Ascending aorta (tissue), 2 donors: ENCODE measurements around the gene DNAJC6. TPM values are rescaled to one million over a fixed set of nuclear protein-coding genes. Genes with fewer than 3 reads are reported as not detected.

ENCODE experiments used
- DNase-seq, 2 donors: peaks; one replicate each; pipeline ENCODE4 v3.0.0-alpha.2; 2019; ENCODE audit warnings: low spot score in 2 of 2
- H3K27ac ChIP-seq, 2 donors: fragments of 200-600 bp; sonication (generic); one replicate each; pipeline ENCODE4 v1.5.1; 2016 to 2017; ENCODE audit warnings: mild to moderate bottlenecking in 1 of 2
- H3K27me3 ChIP-seq: fragments of 200-600 bp; sonication (generic); one replicate; pipeline ENCODE4 v1.5.1; 2017
- H3K36me3 ChIP-seq, 2 donors: fragments of 200-600 bp; sonication (generic); one replicate each; pipeline ENCODE4 v1.5.1; 2016
- H3K4me1 ChIP-seq, 2 donors: fragments of 200-600 bp; sonication (generic); one replicate each; pipeline ENCODE4 v1.5.1; 2016 to 2017; ENCODE audit warnings: mild to moderate bottlenecking in 1 of 2
- H3K4me3 ChIP-seq, 2 donors: fragments of 200-600 bp; sonication (generic); one replicate each; pipeline ENCODE4 v1.5.1; 2016 to 2017; ENCODE audit warnings: mild to moderate bottlenecking in 1 of 2
- H3K9me3 ChIP-seq, 2 donors: fragments of 200-600 bp; sonication (generic); one replicate each; pipeline ENCODE4 v1.5.1; 2016
- intact Hi-C: fragments of 100-400 bp; cut with DNase I; formaldehyde crosslinking; loops from one replicate; pipeline ENCODE4 v1.15.1; 2023
- total RNA-seq: library from RNA; depleted of rRNA; stranded (reverse); fragments of >200 nt; gene quantifications from one replicate; pipeline ENCODE4 v1.1.0, GENCODE V29; 2016
- TF ChIP-seq, protein P1 (sequence below), 3 experiments: fragments of 200-600 bp in 2 of 3; fragments of 450-650 bp in 1 of 3; sonication (generic) in 2 of 3; IDR thresholded peaks; one replicate each; pipeline ENCODE4 v1.5.1; 2016 to 2019; ENCODE audit warnings: antibody characterized with exemption in 3 of 3, mild to moderate bottlenecking in 1 of 3, moderate library complexity in 1 of 3

DNAJC6 gene
- total RNA-seq, 1 donor from 2014 or later: 0.21 TPM

DNA sequence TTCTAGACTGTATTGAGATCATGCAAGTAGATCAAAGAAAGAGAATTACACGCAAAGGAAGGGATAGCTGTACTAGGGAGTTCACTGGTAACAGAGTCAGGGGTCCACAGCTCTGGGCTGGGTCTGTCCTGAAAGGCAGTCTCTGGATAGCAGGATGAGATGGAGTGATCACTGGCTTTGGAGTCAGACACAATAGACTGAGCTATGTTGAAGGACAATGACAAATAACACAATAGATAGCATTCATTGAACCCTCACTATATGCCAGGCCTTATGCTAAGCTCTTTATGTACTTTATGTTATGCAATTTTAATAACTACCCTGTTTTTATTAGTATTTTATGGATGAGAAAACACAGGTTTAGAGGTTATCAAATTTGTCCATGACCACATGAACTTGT, 10.0 kb upstream of the DNAJC6 start:
- Histone ChIP-seq H3K27me3 (no peaks in the 10 kb centered on the region), H3K27ac (no peak overlapping the region), H3K36me3 (no peaks in the 10 kb centered on the region), H3K4me3 (no peak overlapping the region), H3K4me1 (no peaks in the 10 kb centered on the region), H3K9me3 (no peaks in the 10 kb centered on the region)
- TF ChIP-seq, protein P1, sequence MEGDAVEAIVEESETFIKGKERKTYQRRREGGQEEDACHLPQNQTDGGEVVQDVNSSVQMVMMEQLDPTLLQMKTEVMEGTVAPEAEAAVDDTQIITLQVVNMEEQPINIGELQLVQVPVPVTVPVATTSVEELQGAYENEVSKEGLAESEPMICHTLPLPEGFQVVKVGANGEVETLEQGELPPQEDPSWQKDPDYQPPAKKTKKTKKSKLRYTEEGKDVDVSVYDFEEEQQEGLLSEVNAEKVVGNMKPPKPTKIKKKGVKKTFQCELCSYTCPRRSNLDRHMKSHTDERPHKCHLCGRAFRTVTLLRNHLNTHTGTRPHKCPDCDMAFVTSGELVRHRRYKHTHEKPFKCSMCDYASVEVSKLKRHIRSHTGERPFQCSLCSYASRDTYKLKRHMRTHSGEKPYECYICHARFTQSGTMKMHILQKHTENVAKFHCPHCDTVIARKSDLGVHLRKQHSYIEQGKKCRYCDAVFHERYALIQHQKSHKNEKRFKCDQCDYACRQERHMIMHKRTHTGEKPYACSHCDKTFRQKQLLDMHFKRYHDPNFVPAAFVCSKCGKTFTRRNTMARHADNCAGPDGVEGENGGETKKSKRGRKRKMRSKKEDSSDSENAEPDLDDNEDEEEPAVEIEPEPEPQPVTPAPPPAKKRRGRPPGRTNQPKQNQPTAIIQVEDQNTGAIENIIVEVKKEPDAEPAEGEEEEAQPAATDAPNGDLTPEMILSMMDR (IDR thresholded peaks at IDR 0.05): no peak
- intact Hi-C loops: no loop called here
- DNase-seq: no peak

- peaks cover 2 to 11% of the 10 kb centered on the region in 2 donors for H3K4me1 ChIP-seq
- peak overlapping the region; percentile 46 to 58 for H3K4me3 ChIP-seq
- H3K9me3 ChIP-seq: no peaks in the 10 kb centered on the region
- TF ChIP-seq, protein P1 (IDR thresholded peaks at IDR 0.05): no peak
- H3K36me3 ChIP-seq: no peaks in the 10 kb centered on the region
- no peak overlapping the region for H3K27ac ChIP-seq
- intact Hi-C loops: no loop called here
- no peak for DNase-seq
- no peaks in the 10 kb centered on the region for H3K27me3 ChIP-seq
Observed at GRCh38 chr1:65308781-65309303, 501 bp upstream of the DNAJC6 start.

DNA sequence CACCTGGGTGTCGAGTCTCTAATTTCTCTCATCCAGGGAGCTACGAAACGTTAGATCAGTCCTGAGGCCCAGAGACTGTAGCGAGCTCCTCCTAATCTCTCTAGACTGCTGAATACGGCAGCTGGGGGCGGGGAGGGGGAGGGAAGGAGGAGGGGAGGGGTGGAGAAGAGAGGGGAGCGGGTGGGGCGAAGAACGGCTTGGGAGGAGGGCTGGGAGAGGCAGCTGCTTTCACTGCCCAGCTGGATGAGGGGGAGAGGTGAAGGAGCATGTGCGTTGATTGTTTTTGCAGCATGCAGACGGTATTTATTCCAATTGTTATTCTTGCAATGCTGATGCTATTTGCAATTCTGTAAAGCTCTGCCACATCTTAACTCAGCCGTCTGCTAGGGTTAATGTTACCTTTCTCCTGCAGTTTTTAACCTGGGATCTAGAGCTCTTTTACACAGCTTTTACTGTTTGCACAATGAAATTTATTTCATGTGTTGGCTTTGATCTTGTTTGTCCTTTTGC, 790 bp downstream of the DNAJC6 start:
- Histone ChIP-seq H3K4me3 (peak overlapping the region; percentile 46 to 58), H3K36me3 (no peaks in the 10 kb centered on the region), H3K27ac (no peak overlapping the region), H3K9me3 (no peaks in the 10 kb centered on the region), H3K4me1 (peaks cover 2 to 11% of the 10 kb centered on the region in 2 donors), H3K27me3 (no peaks in the 10 kb centered on the region)
- intact Hi-C loops: no loop called here
- TF ChIP-seq, protein P1 (IDR thresholded peaks at IDR 0.05): no peak
- DNase-seq: no peak

DNA sequence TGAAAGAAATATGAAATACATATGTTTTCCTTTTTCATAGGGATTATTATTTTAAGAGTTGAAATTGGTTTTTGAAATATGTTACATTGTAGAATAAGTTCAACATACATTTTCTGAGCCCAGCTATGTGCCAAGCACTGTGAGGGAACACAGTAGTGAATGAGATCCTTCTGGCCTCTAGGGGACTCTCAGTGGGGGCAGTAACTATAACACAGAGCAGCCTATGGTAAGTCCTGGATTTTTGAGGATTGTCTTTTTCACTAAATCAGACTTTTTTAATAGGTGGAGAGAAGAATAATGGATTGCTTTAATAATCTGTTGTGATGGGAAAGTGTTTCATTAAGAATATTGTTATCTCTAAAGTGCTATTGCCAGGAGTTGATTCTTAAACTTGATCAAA, 2.4 kb downstream of the DNAJC6 start:
- H3K36me3 ChIP-seq: no peaks in the 10 kb centered on the region
- H3K4me1 ChIP-seq: peaks cover 2 to 11% of the 10 kb centered on the region in 2 donors
- no peak for DNase-seq
- H3K27ac ChIP-seq: no peak overlapping the region
- no peaks in the 10 kb centered on the region for H3K27me3 ChIP-seq
- H3K4me3 ChIP-seq: no peak overlapping the region
- TF ChIP-seq, protein P1 (IDR thresholded peaks at IDR 0.05): no peak
- intact Hi-C loops: no loop called here
- H3K9me3 ChIP-seq: no peaks in the 10 kb centered on the region

GRCh38 chr1:65316233-65316632, 6.9 kb downstream of the DNAJC6 start:
- H3K4me1 ChIP-seq: no peaks in the 10 kb centered on the region
- no peaks in the 10 kb centered on the region for H3K36me3 ChIP-seq
- no peaks in the 10 kb centered on the region for H3K27me3 ChIP-seq
- intact Hi-C loops: no loop called here
- TF ChIP-seq, protein P1 (IDR thresholded peaks at IDR 0.05): no peak
- H3K27ac ChIP-seq: no peak overlapping the region
- no peak overlapping the region for H3K4me3 ChIP-seq
- peaks cover 0 to 4% of the 10 kb centered on the region in 2 donors for H3K9me3 ChIP-seq
- no peak for DNase-seq
